ENCODE results near the gene PALD1. TPM values are rescaled to one million over a fixed set of nuclear protein-coding genes. Genes with fewer than 3 reads are reported as not detected.

PALD1 gene
- total and polyA plus RNA-seq, 9 donors, result 14.0 to 21.3 (median 18.3) TPM

DNA sequence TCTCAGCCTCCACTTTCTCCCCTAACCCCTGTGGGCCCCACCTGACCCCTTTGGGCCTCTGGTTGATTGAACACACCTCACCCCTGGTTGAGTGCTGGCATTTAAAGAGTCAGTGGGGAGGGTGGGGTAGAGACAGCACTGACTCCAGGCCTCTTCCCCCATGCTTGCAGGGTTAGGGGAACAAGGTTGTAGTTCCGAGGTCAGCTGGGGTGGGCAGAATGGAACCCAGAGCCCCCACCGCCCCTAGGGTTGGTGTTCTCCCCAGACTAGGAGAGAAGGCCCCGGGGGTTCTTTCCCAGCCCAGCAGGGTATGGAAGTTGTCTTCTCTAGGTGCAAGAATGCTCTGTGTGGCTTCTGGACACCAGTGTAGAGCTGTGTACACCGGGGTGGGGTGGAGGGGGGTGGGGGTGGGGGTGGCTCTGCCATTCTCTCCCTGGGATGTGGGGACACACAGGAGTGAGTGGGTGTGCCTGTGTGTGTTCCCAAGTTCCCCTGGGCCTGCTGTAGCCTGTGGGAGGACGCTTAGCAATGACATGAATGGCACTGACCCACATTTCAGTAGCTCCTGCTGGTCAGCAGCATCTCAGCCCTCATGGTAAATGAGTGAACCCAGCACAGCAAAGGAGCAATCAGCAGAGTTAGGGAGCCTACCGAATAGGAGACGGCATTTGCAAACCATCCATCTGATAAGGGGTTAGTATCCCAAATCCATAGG is 90.4 kb downstream of the PALD1 start:
- Histone ChIP-seq H3K4me3 (ENCODE audit: low read length) (no peak overlapping the region), H3K4me1 (ENCODE audit: control insufficient read depth, insufficient read depth, low read length) (peaks cover 10% of the 10 kb centered on the region), H3K27me3 (ENCODE audit: control insufficient read depth, insufficient read depth, low read length) (no peaks in the 10 kb centered on the region), H3K36me3 (ENCODE audit: control insufficient read depth, insufficient read depth, low read length) (peaks cover 9% of the 10 kb centered on the region), H3K9me3 (replicated peaks; ENCODE audit: control insufficient read depth, low read depth, low read length) (no peaks in the 10 kb centered on the region), H3K27ac (ENCODE audit: low read length) (no peak overlapping the region)
- WGBS (ENCODE audit: insufficient coverage), result 92% methylated on average over 2 of the region's 7 CpGs
- no peak for DNase-seq

DNA sequence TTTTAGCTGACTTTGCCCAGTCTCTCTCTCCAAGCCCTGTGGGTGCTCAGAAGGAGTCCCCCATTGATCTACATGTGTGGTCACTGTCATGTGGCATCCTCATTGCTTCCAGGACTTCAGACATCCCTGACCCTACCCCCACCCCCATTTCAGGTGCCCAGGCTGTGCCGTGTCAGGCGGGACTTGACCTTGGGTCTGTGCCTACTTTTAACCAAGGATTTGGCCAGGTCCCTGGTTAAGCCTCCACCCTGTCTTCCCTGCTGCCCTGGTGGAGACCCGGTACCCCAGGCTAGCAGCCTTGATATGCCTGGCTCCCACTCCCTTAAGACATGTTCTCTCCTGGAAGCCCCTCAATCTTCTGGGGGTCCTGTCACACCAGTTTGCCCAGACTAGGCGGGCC is 92.7 kb downstream of the PALD1 start:
- no peaks in the 10 kb centered on the region for H3K27me3 ChIP-seq (ENCODE audit: control insufficient read depth, insufficient read depth, low read length)
- no peaks in the 10 kb centered on the region for H3K9me3 ChIP-seq (replicated peaks; ENCODE audit: control insufficient read depth, low read depth, low read length)
- 61% methylated on average over 3 of the region's 4 CpGs for WGBS (ENCODE audit: insufficient coverage)
- DNase-seq, result no peak
- H3K36me3 ChIP-seq (ENCODE audit: control insufficient read depth, insufficient read depth, low read length), result peaks cover 4% of the 10 kb centered on the region
- H3K27ac ChIP-seq (ENCODE audit: low read length), result no peak overlapping the region
- H3K4me3 ChIP-seq (ENCODE audit: low read length), result no peak overlapping the region
- H3K4me1 ChIP-seq (ENCODE audit: control insufficient read depth, insufficient read depth, low read length), result peaks cover 17% of the 10 kb centered on the region

DNA sequence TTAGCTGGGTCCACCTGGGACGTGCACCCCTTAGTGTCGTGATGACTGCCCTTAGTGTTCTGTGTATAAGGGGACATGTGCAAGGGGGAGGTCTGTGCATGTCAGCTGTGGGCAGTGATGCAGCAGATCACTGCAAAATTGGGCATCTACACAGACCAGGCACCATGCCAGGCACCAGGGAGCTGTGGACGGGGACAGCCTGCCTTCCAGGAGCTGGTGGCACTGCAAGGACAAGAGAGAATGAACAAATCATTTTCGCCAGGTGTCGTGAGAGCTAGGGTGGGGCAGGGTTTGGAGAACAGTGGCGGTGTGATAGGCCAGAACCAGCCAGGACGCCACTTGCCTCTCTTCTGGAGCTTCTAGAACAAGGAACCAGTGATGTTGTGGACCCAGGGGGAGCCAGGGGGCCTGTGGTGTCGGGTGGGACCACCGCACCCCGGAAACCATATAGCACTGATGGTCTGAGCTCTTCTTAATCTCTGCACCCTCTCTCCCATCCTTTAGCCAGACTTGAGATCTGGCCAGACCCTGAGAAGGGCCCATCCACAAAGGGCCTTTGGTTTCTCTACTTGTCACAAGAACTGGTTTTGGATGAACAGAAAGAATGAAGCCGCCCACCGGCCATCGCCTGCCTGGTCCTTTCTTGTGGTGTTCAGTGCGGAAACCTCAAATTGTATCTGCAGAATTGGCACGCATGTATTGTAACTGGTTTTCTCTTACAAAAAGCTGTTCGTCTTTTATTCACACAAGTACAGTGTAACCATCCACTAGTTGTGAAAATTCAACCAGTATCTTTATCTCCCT is 93.3 kb downstream of the PALD1 start:
- DNase-seq, result no peak
- 79% methylated on average over 13 of the region's 16 CpGs for WGBS (ENCODE audit: insufficient coverage)

DNA sequence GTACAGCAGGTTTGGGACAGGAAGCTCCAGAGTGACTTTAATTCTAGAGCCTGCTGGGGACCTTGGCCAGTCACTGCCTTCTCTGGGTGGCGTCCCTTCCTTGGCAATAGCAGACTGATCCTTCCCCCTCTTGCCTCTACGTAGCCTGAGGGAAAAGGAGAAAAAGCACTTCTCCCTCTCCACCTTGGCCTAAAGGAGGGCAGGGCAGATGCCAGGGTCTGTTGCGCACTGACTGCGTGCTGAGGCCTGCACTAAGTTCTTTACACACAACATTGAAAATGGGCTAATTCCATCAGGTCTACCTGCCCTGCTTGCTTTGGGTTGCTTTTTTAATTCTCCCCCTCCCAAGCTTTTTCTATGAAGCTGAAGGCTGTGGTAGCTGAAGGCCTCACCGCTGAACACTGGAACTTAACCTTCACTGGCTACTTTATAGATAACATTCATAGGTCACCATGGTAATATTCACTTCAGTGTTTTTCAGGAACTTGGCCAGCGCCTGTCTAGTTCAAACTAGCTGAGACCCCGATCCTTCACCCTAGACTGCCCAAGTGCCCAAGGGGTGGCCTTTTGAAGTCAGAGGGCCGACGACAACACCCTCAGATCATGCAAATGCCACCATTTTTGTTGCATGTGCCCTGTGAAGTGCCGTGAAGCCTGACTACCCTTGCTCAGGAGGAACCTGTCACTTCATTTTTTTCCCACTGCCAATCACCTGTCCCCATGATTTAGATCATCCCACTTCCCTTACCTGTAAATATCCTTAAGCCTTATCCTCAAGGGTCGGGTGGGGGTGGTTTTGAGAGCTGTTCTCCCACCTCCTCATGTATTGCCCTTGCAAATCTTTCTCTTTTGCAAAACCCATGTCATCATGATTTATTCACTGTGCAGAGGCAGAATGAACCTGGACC is 95.3 kb downstream of the PALD1 start:
- H3K27me3 ChIP-seq (ENCODE audit: control insufficient read depth, insufficient read depth, low read length), result no peaks in the 10 kb centered on the region
- no peak overlapping the region for H3K27ac ChIP-seq (ENCODE audit: low read length)
- peaks cover 23% of the 10 kb centered on the region for H3K4me1 ChIP-seq (ENCODE audit: control insufficient read depth, insufficient read depth, low read length)
- H3K9me3 ChIP-seq (replicated peaks; ENCODE audit: control insufficient read depth, low read depth, low read length), result no peaks in the 10 kb centered on the region
- H3K4me3 ChIP-seq (ENCODE audit: low read length), result no peak overlapping the region
- no peak for DNase-seq
- 92% methylated on average over 7 of the region's 11 CpGs for WGBS (ENCODE audit: insufficient coverage)
- no peaks in the 10 kb centered on the region for H3K36me3 ChIP-seq (ENCODE audit: control insufficient read depth, insufficient read depth, low read length)

More for the DNA sequence above, 93.3 kb downstream of the PALD1 start:
- H3K27ac ChIP-seq (ENCODE audit: low read length), result no peak overlapping the region
- H3K36me3 ChIP-seq (ENCODE audit: control insufficient read depth, insufficient read depth, low read length), result no peaks in the 10 kb centered on the region
- H3K27me3 ChIP-seq (ENCODE audit: control insufficient read depth, insufficient read depth, low read length), result no peaks in the 10 kb centered on the region
- H3K4me3 ChIP-seq (ENCODE audit: low read length), result no peak overlapping the region
- H3K4me1 ChIP-seq (ENCODE audit: control insufficient read depth, insufficient read depth, low read length), result peaks cover 23% of the 10 kb centered on the region
- H3K9me3 ChIP-seq (replicated peaks; ENCODE audit: control insufficient read depth, low read depth, low read length), result no peaks in the 10 kb centered on the region

DNA sequence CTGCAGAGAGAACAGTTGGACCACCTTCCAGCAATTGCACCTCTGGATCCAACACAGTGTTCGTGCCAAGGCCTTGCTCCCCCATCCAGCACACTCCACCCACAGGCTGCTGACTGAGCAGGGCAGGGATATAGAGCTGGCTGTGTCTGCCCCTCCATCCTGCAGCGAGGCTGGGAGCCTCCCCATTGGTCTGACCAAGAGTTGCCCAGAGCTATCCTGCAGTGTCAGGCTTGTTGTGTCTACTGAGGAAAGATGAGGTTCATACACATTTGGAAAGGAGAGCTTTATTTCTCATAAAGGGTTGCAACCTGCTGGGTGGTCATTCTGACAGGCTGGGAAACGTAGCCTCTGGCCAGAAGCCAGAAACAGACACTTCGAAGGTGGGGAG is 96.9 kb downstream of the PALD1 start:
- Histone ChIP-seq H3K36me3 (ENCODE audit: control insufficient read depth, insufficient read depth, low read length) (no peaks in the 10 kb centered on the region), H3K9me3 (replicated peaks; ENCODE audit: control insufficient read depth, low read depth, low read length) (no peaks in the 10 kb centered on the region), H3K4me3 (ENCODE audit: low read length) (no peak overlapping the region), H3K4me1 (ENCODE audit: control insufficient read depth, insufficient read depth, low read length) (peaks cover 23% of the 10 kb centered on the region), H3K27ac (ENCODE audit: low read length) (peak overlapping the region; percentile 1), H3K27me3 (ENCODE audit: control insufficient read depth, insufficient read depth, low read length) (no peaks in the 10 kb centered on the region)
- WGBS (ENCODE audit: insufficient coverage), result 0% methylated on average over 3 of the region's 4 CpGs
- DNase-seq, result peak; percentile 30

DNA sequence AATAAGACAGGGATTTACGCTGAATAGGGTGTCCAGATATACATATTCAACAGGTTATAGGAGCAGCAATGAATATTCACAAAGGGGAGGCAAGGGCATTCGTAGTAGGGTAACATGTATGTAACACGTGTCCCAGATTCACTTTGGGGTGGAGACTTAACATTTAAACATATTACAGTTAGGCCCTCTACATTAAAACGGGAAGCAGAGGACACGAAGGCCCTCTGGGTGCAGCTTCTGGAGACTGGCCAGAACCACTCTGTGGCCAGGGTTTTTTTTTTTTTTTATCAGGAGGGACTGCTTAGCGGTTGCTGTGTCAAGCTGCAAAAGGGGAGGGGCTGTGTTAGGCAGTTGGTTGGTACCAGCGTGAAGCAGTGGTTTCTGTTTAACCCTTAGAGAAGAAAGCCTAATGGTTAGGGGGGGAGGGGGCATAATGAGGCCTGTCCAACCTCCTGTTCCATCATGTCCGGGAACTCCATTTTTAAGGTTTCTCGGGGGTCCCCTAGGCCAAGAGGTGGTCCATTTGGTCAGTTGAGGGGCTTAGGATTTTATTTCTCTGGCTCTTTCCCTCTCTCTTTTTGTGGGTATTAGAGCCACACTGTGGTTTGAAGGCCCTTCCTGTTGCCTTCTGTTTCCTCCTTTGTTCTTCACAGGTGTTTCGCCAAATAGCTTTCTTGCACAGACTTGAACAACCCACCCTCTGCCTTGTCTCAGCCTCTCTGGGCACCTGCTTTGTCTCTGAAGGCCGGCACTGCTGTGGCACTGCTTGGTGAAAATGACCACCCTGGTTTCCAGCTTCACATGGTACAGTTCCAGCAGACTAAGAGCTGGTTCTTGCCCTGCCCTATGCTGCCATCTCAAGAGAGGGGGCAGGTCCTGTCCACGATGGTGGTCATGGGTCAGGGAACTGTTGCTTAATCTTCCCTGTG is 97.6 kb downstream of the PALD1 start:
- Histone ChIP-seq H3K9me3 (replicated peaks; ENCODE audit: control insufficient read depth, low read depth, low read length) (no peaks in the 10 kb centered on the region), H3K4me1 (ENCODE audit: control insufficient read depth, insufficient read depth, low read length) (peaks cover 22% of the 10 kb centered on the region), H3K27me3 (ENCODE audit: control insufficient read depth, insufficient read depth, low read length) (no peaks in the 10 kb centered on the region), H3K36me3 (ENCODE audit: control insufficient read depth, insufficient read depth, low read length) (no peaks in the 10 kb centered on the region), H3K4me3 (ENCODE audit: low read length) (no peak overlapping the region), H3K27ac (ENCODE audit: low read length) (peak overlapping the region; percentile 1)
- 42% methylated on average over 5 of the region's 12 CpGs for WGBS (ENCODE audit: insufficient coverage)
- DNase-seq, result peak; percentile 84

DNA sequence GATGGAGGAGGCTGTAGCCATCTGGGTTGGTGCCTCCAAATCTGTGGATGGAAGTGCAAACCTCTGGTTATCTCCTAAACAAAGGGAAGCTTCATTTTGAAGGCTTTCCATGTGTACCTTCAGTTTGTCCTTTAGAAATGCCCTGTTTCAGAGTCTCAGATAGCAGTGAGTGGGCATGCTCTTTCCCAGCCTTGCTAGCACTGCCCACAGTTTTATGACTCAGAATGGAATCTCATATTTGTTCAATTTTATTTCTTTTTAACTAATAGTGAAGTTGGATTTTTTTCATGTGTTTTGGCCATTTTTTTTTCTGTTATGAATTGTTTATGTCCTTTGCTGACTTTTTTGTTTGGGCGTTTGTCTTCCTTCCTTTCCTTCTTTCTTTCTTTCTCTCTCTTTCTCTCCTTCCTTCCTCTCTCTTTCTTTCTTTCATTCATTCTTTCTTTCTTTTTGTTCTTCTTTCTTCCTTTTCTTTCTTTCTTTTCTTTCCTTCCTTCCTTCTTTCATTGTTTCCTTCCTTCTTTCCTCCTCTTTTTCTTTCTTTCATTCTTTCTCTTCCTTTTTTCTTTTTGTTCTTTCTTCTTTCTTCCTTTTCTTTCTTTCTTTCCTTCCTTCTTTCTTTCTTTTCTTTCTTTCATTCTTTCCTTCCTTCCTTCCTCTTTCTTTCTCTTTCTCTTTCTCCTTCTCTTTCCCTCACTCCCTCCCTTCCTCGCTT is 98.4 kb downstream of the PALD1 start:
- no peak overlapping the region for H3K27ac ChIP-seq (ENCODE audit: low read length)
- WGBS (ENCODE audit: insufficient coverage), result 92% methylated on average over 1 of the region's 2 CpGs
- H3K36me3 ChIP-seq (ENCODE audit: control insufficient read depth, insufficient read depth, low read length), result no peaks in the 10 kb centered on the region
- no peak overlapping the region for H3K4me3 ChIP-seq (ENCODE audit: low read length)
- no peak for DNase-seq
- peaks cover 16% of the 10 kb centered on the region for H3K4me1 ChIP-seq (ENCODE audit: control insufficient read depth, insufficient read depth, low read length)
- H3K9me3 ChIP-seq (replicated peaks; ENCODE audit: control insufficient read depth, low read depth, low read length), result no peaks in the 10 kb centered on the region
- H3K27me3 ChIP-seq (ENCODE audit: control insufficient read depth, insufficient read depth, low read length), result no peaks in the 10 kb centered on the region

DNA sequence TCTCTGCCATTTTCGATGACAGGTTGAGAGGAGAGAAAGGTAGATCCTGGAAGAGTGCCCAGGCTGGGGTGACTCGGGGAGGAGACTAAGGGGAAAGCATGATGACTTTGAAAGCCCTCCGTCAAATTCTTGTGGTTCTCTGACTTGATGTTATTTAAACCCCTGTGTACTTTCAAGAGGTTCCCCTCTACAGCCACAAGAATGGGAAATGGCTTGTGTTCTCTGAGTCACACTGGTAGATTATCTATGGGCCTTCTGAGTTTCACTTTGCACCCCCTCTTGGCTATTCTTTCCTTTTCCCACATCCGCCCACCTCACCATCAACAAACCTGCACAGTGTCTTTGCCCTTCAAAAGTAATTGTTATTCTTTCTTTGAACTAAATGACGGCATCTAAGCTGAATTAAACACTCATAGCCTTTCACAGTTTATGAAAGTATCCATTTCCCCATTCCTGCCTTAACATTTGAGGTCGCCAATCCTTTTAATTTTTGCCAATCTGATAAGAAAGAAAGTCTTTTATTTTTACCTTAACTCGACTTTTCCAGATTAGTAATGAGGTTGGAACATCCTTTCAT is 99.9 kb downstream of the PALD1 start:
- Histone ChIP-seq H3K9me3 (replicated peaks; ENCODE audit: control insufficient read depth, low read depth, low read length) (no peaks in the 10 kb centered on the region), H3K27ac (ENCODE audit: low read length) (no peak overlapping the region), H3K4me1 (ENCODE audit: control insufficient read depth, insufficient read depth, low read length) (peaks cover 19% of the 10 kb centered on the region), H3K4me3 (ENCODE audit: low read length) (no peak overlapping the region), H3K36me3 (ENCODE audit: control insufficient read depth, insufficient read depth, low read length) (no peaks in the 10 kb centered on the region), H3K27me3 (ENCODE audit: control insufficient read depth, insufficient read depth, low read length) (no peaks in the 10 kb centered on the region)
- DNase-seq, result no peak
- WGBS (ENCODE audit: insufficient coverage), result 33% methylated on average over 2 of the region's 7 CpGs

Data from muscle of leg (tissue), 11 donors.